Stimulated activated naive B cell treated with anti-CD40 and anti-IgM and Interleukin-4, amounts not matched to agents 10 μg/mL and 1 μg/mL and 100 μg/mL, for 72 hours (primary cell): ENCODE measurements around the gene DAB1.

Experiments
- ATAC-seq, 2 donors: fragments of 150-1000 bp; cut with Tn5 transposase; replicated peaks; 2 replicates each; pipeline ENCODE4 v1.10.0; 2021; ENCODE audit warnings: moderate library complexity in 1 of 2
- DNase-seq: peaks from one replicate; pipeline ENCODE4 v3.0.0; 2021
- H3K27ac Mint-ChIP-seq: one replicate; pipeline ENCODE4 v1.8.0; 2022; ENCODE audit warnings: mild to moderate bottlenecking, mixed read lengths
- H3K27me3 Mint-ChIP-seq, 2 donors: one replicate each; pipeline ENCODE4 v1.8.0; 2022; ENCODE audit warnings: mixed read lengths in 2 of 2
- H3K36me3 Mint-ChIP-seq, 2 donors: one replicate each; pipeline ENCODE4 v1.8.0; 2022; ENCODE audit warnings: mixed read lengths in 2 of 2, mild to moderate bottlenecking in 1 of 2
- H3K4me1 Mint-ChIP-seq, 2 donors: one replicate each; pipeline ENCODE4 v1.8.0; 2022; ENCODE audit warnings: mixed read lengths in 2 of 2, mild to moderate bottlenecking in 1 of 2
- H3K4me3 Mint-ChIP-seq, 2 donors: one replicate each; pipeline ENCODE4 v1.8.0; 2022; ENCODE audit warnings: mild to moderate bottlenecking in 2 of 2, mixed read lengths in 2 of 2, moderate library complexity in 1 of 2
- H3K9me3 Mint-ChIP-seq, 2 donors: one replicate each; pipeline ENCODE4 v1.8.0; 2022; ENCODE audit warnings: mixed read lengths in 2 of 2, mild to moderate bottlenecking in 1 of 2

DAB1 gene

GRCh38 chr1:57134803-57135202, 289.1 kb downstream of the DAB1 start:
- Mint-ChIP-seq H3K4me3 (no peak overlapping the region), H3K36me3 (no peaks in the 10 kb centered on the region), H3K9me3 (no peaks in the 10 kb centered on the region), H3K4me1 (peaks cover 0 to 6% of the 10 kb centered on the region in 2 donors), H3K27ac (no peak overlapping the region), H3K27me3 (no peaks in the 10 kb centered on the region)
- ATAC-seq (no peak), DNase-seq (no peak)

GRCh38 chr1:57133686-57134085, 290.2 kb downstream of the DAB1 start:
- DNase-seq (no peak), ATAC-seq (no peak)
- H3K27ac Mint-ChIP-seq, result no peak overlapping the region
- H3K27me3 Mint-ChIP-seq, result peaks cover 0 to 1% of the 10 kb centered on the region in 2 donors
- H3K9me3 Mint-ChIP-seq, result no peaks in the 10 kb centered on the region
- no peak overlapping the region for H3K4me3 Mint-ChIP-seq
- H3K4me1 Mint-ChIP-seq, result peaks cover 0 to 6% of the 10 kb centered on the region in 2 donors
- H3K36me3 Mint-ChIP-seq, result no peaks in the 10 kb centered on the region

DNA sequence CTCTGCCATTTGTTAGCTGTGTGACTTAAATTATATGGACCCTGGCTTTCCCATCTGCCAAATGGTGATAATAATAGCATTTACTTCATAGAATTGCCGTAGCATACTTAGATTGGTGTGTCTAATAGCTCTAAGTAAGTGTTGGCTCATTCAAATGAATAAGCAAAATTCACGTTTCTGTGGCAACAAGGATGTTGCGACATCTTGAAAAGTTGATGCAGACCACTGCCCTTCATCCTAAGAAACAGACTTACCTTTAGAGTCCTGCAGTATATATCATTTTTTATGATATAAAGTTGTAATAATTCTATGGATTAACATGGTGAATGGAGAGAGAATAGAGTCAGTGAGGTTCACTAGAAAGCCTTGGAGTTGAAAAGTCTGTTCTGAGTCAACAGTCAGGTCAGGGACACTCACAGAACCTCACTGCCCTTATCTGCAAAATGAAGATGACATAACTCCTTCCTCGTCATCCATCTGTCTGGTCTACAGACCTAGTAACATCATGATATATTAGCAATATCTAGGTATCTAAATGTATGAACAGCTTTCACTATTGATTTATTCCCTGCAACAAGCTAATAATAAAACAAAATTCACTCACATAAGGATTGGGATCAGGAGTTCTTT, 290.8 kb downstream of the DAB1 start:
- Mint-ChIP-seq H3K9me3 (no peaks in the 10 kb centered on the region), H3K27me3 (peaks cover 0 to 3% of the 10 kb centered on the region in 2 donors), H3K4me1 (peaks cover 0 to under 1% of the 10 kb centered on the region in 2 donors), H3K27ac (no peak overlapping the region), H3K36me3 (no peaks in the 10 kb centered on the region), H3K4me3 (no peak overlapping the region)
- ATAC-seq, result no peak
- DNase-seq, result no peak

- ATAC-seq, result no peak
- Mint-ChIP-seq H3K4me3 (no peak overlapping the region), H3K4me1 (no peaks in the 10 kb centered on the region), H3K36me3 (no peaks in the 10 kb centered on the region), H3K9me3 (no peaks in the 10 kb centered on the region), H3K27me3 (peaks cover 0 to 3% of the 10 kb centered on the region in 2 donors), H3K27ac (no peak overlapping the region)
- no peak for DNase-seq
These were observed 292.0 kb downstream of the DAB1 start for GRCh38 chr1:57131701-57132394.

DNA sequence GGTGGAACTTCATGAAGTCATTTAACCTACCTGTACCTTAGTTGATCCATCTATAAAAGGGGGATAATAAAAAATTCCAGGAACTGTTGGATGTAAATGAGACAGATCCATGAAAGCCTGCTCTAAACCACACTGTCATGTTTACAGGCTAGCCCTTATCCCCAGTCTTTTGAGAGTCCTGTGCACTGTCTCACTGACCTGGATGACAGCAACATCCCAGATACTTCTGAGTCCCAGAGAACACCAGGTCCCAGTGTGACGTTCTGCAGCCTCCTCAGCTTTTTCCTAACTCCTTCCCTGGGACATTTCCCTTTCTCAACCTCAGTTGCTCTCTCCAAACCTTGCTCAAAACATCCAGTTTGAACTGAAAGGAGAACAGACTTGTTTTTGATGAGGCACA, 292.6 kb downstream of the DAB1 start:
- Mint-ChIP-seq H3K4me3 (no peak overlapping the region), H3K27me3 (peaks cover 0 to 3% of the 10 kb centered on the region in 2 donors), H3K36me3 (no peaks in the 10 kb centered on the region), H3K27ac (no peak overlapping the region), H3K9me3 (no peaks in the 10 kb centered on the region), H3K4me1 (no peaks in the 10 kb centered on the region)
- no peak for DNase-seq
- no peak for ATAC-seq

DNA sequence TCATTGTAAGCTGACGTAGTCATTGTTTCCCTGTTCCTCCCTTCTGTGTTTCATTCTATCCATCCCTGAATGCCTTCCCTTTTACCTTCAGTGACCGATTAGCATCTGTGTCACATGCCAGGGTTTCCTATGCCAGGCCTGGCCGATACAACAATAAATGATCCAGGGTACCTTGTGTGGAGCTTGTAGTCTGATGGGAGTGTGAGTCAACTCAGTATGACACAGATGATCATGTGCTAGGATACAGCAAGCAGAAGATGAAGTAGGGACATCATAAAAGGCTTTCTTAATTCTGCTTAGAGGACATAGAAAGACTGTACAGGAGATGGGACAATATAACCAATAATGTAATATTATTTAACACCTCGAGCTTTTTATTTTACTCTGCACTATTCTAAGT, 294.0 kb downstream of the DAB1 start:
- Mint-ChIP-seq H3K27ac (no peak overlapping the region), H3K4me3 (no peak overlapping the region), H3K36me3 (no peaks in the 10 kb centered on the region), H3K27me3 (peaks cover 0 to 3% of the 10 kb centered on the region in 2 donors), H3K4me1 (no peaks in the 10 kb centered on the region), H3K9me3 (no peaks in the 10 kb centered on the region)
- ATAC-seq, result no peak
- no peak for DNase-seq

GRCh38 chr1:57127976-57128375, 295.9 kb downstream of the DAB1 start:
- Mint-ChIP-seq H3K4me3 (no peak overlapping the region), H3K27ac (no peak overlapping the region), H3K4me1 (no peaks in the 10 kb centered on the region), H3K27me3 (peaks cover 0 to 3% of the 10 kb centered on the region in 2 donors), H3K9me3 (no peaks in the 10 kb centered on the region), H3K36me3 (no peaks in the 10 kb centered on the region)
- DNase-seq, result no peak
- ATAC-seq, result no peak

DNA sequence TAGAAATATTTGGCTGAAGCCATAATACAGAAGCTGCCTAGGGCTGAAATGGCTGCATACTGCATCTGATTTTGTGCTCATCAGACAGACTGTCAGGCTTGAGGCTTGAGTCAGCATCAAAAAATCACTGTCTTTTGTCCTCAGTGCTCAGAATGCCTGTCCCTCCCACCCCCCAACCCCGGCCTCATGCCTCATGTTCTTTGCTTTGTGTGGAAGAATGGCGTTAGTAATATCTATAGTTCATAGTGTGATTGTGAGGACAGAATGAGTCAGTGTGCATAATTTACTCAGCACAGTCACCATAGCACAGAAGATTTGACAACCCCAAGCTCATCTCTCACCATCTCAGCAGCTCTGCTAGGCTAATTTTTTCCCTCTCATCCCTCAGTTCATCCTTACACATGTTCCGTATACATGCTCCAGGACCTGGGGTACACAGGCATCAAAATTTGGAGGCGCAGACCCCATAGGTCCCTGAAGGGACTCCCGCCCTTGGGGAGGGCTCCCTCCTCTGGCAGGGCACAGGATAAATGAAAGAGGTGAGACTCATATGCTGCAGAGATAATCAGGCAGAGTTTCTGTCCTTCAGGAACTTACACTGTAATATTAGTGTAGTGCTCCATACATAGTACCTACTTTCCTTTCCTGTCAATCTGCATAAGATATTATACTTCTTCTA, 299.0 kb downstream of the DAB1 start:
- Mint-ChIP-seq H3K9me3 (no peaks in the 10 kb centered on the region), H3K36me3 (no peaks in the 10 kb centered on the region), H3K27me3 (peaks cover 0 to 3% of the 10 kb centered on the region in 2 donors), H3K4me1 (no peaks in the 10 kb centered on the region), H3K4me3 (no peak overlapping the region), H3K27ac (no peak overlapping the region)
- no peak for DNase-seq
- no peak for ATAC-seq

GRCh38 chr1:57124170-57124569, 299.7 kb downstream of the DAB1 start:
- Mint-ChIP-seq H3K27me3 (peaks cover 0 to 3% of the 10 kb centered on the region in 2 donors), H3K9me3 (no peaks in the 10 kb centered on the region), H3K4me1 (no peaks in the 10 kb centered on the region), H3K27ac (no peak overlapping the region), H3K4me3 (no peak overlapping the region), H3K36me3 (no peaks in the 10 kb centered on the region)
- ATAC-seq, result no peak
- DNase-seq, result no peak

DNA sequence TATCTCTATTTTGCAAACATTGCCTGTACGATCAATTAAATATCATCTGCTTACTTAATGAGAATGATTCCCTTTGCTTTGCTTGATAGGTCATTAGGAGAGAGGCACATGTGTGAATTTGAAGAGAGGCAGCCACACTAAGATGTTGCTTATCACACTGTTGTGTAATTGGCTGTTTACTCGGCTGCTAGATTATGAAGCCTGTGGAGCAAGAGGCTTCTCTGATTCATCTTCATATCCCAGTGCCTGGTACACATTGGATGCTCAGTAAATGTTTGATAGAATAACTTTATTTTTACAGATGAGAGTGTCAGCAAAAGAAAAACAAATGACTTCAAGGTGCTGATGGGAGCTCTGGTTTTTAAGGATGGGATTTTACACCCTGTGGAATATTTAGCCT, 301.8 kb downstream of the DAB1 start:
- Mint-ChIP-seq H3K27me3 (no peaks in the 10 kb centered on the region), H3K4me3 (no peak overlapping the region), H3K9me3 (no peaks in the 10 kb centered on the region), H3K4me1 (no peaks in the 10 kb centered on the region), H3K36me3 (no peaks in the 10 kb centered on the region), H3K27ac (no peak overlapping the region)
- no peak for ATAC-seq
- no peak for DNase-seq

DNA sequence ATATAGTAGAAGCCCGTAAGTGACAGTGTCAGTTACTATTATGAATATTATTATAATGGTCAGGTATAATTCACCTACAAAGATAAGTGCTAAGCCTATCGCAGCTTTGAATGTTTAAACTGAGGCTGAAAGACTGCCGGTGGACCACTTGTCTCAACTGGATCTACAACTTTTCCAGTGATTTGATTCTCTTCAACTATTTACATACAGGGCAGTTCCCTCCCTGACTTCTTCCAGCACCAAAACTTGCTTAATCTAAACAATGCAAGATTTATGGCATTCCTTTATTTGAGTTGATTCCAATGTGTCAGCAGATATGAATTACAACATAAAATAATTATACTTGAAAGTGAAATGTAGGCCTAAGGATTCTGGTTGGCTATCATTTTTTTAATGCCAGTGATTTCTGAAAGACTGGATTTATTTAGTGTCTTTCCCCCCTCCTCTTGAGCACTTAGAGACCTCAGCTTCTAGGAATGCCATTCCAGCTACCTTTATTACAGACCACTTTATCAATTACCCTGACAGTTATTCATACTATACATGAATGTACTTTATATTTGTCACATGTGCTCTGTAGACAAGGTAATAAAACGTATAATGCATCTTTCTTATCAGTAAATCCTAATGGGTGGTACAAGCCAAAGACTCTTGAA, 304.8 kb downstream of the DAB1 start:
- H3K27ac Mint-ChIP-seq, result no peak overlapping the region
- no peak overlapping the region for H3K4me3 Mint-ChIP-seq
- no peaks in the 10 kb centered on the region for H3K27me3 Mint-ChIP-seq
- H3K9me3 Mint-ChIP-seq, result no peaks in the 10 kb centered on the region
- no peaks in the 10 kb centered on the region for H3K4me1 Mint-ChIP-seq
- DNase-seq (no peak), ATAC-seq (no peak)
- no peaks in the 10 kb centered on the region for H3K36me3 Mint-ChIP-seq

DNA sequence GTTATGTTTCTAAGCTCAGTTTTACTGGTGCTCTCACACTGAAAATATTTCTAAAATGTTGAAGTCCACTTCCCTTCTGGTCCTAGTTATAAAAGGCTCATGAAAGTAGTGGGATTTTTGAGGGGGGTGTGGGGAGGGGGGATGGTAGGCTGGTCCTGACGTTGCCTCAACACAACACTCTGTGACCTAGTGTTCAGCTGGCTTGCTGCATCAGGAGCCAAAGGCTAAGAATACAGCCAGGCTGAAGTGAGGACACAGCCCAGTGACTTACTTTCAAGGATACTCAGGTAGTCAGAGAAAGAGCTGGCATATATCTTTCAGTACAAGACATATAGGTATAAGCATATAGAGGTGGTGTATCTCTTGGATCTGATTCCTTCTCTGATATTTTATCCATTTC, 306.1 kb downstream of the DAB1 start:
- H3K4me1 Mint-ChIP-seq, result no peaks in the 10 kb centered on the region
- no peaks in the 10 kb centered on the region for H3K36me3 Mint-ChIP-seq
- no peaks in the 10 kb centered on the region for H3K27me3 Mint-ChIP-seq

DNA sequence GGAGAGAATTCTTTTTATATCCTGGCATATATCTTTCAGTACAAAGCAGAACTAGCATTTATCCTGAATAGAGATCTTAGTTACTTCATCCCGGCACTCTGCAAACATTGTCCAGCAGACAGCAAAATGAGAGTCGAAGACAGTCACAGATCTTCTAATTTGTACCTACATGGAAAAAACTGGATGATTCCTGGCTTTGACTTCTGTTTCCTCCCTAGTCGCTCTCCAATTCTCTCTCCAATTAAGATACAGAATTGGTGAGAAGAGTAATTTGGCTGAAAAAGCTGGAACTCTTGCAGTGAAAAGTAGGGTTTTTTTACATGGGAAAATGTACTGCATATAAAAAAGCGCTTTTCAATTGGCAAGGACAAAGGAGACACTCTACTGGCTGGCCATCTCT, 307.0 kb downstream of the DAB1 start:
- H3K9me3 Mint-ChIP-seq, result no peaks in the 10 kb centered on the region
- ATAC-seq (no peak), DNase-seq (no peak)
- H3K4me1 Mint-ChIP-seq, result no peaks in the 10 kb centered on the region
- no peak overlapping the region for H3K27ac Mint-ChIP-seq
- no peak overlapping the region for H3K4me3 Mint-ChIP-seq
- H3K36me3 Mint-ChIP-seq, result no peaks in the 10 kb centered on the region
- no peaks in the 10 kb centered on the region for H3K27me3 Mint-ChIP-seq

More for the DNA sequence above, 306.1 kb downstream of the DAB1 start:
- Mint-ChIP-seq H3K4me3 (no peak overlapping the region), H3K9me3 (no peaks in the 10 kb centered on the region), H3K27ac (no peak overlapping the region)
- DNase-seq, result no peak
- ATAC-seq, result no peak

- H3K4me1 Mint-ChIP-seq, result no peaks in the 10 kb centered on the region
- no peak overlapping the region for H3K4me3 Mint-ChIP-seq
- no peak overlapping the region for H3K27ac Mint-ChIP-seq
- DNase-seq (no peak), ATAC-seq (no peak)
- no peaks in the 10 kb centered on the region for H3K36me3 Mint-ChIP-seq
- no peaks in the 10 kb centered on the region for H3K27me3 Mint-ChIP-seq
- peaks cover 0 to 1% of the 10 kb centered on the region in 2 donors for H3K9me3 Mint-ChIP-seq
These were observed 308.7 kb downstream of the DAB1 start for GRCh38 chr1:57115030-57115614.
